IMR-90 (cell line): ENCODE results near the gene S1PR3.

Experiments
- CEBPB ChIP-seq: IDR thresholded peaks from 2 replicates; pipeline ENCODE4 v1.6.1; 2012; ENCODE audit warnings: low read depth, low read length, improper control_type of control experiment
- MAFK ChIP-seq: IDR thresholded peaks from 2 replicates; pipeline ENCODE4 v1.6.1; 2012; ENCODE audit warnings: low read depth, low read length, improper control_type of control experiment
- POLR2A ChIP-seq: IDR thresholded peaks from 2 replicates; pipeline ENCODE4 v1.6.1; 2012; ENCODE audit warnings: mild to moderate bottlenecking, low read depth, low read length
- RAD21 ChIP-seq: IDR thresholded peaks from 2 replicates; pipeline ENCODE4 v1.6.1; 2012; ENCODE audit warnings: low read length, improper control_type of control experiment
- SMC3 ChIP-seq: fragments of 150-350 bp; IDR thresholded peaks from 2 replicates; pipeline ENCODE4 v1.6.1; 2016; ENCODE audit warnings: low read depth, mild to moderate bottlenecking, antibody characterized with exemption, low read length, moderate library complexity
- TF ChIP-seq, protein P1 (sequence below): conservative IDR thresholded peaks from 2 replicates; pipeline ENCODE4 v1.5.1; 2012; ENCODE audit warnings: mild to moderate bottlenecking, low read depth, low read length, improper control_type of control experiment
- TF ChIP-seq, protein P2 (sequence below): fragments of 150-350 bp; IDR thresholded peaks from 2 replicates; pipeline ENCODE4 v1.6.1; 2017; ENCODE audit warnings: mild to moderate bottlenecking, antibody characterized with exemption, low read length, low read depth

DNA sequence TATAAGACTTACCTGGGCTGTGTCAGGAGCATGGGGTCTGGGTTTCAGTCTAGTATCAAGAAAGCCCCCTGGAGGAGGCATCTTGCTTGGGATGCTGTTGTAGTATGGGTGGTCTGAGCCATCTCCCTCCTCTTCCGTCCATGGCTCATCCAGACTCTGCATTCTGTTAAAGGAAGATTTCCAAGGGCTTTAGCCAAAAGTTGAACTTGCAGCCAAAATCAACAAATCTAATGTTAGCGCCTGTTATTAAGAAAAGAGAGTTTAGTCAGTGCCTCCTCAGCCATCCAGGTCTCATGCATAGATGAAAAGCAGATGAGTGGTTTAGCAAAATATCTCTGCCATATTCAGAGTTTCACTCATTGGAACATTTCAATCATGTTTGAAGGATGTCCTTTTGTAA is 55.6 kb downstream of the S1PR3 start:
- TF ChIP-seq, protein P1, sequence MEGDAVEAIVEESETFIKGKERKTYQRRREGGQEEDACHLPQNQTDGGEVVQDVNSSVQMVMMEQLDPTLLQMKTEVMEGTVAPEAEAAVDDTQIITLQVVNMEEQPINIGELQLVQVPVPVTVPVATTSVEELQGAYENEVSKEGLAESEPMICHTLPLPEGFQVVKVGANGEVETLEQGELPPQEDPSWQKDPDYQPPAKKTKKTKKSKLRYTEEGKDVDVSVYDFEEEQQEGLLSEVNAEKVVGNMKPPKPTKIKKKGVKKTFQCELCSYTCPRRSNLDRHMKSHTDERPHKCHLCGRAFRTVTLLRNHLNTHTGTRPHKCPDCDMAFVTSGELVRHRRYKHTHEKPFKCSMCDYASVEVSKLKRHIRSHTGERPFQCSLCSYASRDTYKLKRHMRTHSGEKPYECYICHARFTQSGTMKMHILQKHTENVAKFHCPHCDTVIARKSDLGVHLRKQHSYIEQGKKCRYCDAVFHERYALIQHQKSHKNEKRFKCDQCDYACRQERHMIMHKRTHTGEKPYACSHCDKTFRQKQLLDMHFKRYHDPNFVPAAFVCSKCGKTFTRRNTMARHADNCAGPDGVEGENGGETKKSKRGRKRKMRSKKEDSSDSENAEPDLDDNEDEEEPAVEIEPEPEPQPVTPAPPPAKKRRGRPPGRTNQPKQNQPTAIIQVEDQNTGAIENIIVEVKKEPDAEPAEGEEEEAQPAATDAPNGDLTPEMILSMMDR, result no peak
- TF ChIP-seq POLR2A, result no peak
- TF ChIP-seq RAD21, result no peak
- no peak for TF ChIP-seq SMC3
- no peak for TF ChIP-seq CEBPB
- no peak for TF ChIP-seq MAFK
- TF ChIP-seq, protein P2, sequence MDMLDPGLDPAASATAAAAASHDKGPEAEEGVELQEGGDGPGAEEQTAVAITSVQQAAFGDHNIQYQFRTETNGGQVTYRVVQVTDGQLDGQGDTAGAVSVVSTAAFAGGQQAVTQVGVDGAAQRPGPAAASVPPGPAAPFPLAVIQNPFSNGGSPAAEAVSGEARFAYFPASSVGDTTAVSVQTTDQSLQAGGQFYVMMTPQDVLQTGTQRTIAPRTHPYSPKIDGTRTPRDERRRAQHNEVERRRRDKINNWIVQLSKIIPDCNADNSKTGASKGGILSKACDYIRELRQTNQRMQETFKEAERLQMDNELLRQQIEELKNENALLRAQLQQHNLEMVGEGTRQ, result no peak
